GM19043 (cell line): ENCODE measurements around the gene MLF2.
"Not testable (repeated sequence)": the region's sequence is repeated elsewhere in the genome, so short reads cannot be mapped to it uniquely, and the experiment has no call there.

Source experiments
- ATAC-seq: cut with Tn5 transposase; IDR thresholded peaks from one replicate; pipeline ENCODE4 v1.9.1; 2021; ENCODE audit warnings: low read depth; ENCODE audit not compliant: unreplicated experiment

MLF2 gene

GRCh38 chr12:6766651-6767349 lies 13.9 kb upstream of the MLF2 start:
- ATAC-seq = no peak

GRCh38 chr12:6765634-6766581 lies 13.0 kb upstream of the MLF2 start, which contains the start of gene PTMS:
PTMS (plus strand) TSS chr12:6766363; CDS start chr12:6766706, 343 bp downstream.
- ATAC-seq = no peak

DNA sequence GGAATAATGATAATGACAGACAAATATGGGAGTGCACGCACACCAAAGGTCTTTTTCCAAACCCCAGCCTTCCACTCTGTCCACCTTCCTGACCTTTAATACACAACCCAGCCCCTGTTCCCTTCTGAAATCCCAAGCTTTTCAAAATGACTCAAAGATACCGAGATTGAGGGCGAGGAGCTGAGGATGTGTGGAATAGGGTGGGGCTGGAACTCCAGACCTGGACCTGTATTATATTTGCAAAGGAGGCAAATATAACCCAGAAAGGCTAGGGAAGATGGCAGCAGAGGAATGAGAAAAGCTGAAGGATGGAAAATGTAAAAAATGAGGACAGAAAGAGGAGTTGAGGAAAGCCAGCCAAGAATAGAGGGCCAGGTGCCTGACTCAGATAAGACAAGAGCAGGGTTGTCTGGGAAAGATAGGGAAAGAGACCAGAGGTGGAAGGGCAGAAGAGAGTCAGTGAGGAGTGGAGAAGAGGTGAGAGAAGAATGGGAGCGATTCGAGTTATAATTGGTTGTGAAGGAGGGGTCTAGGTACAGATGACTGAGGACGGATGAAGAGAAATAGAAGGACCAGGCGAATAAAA lies 12.2 kb upstream of the MLF2 start:
- ATAC-seq = no peak

DNA sequence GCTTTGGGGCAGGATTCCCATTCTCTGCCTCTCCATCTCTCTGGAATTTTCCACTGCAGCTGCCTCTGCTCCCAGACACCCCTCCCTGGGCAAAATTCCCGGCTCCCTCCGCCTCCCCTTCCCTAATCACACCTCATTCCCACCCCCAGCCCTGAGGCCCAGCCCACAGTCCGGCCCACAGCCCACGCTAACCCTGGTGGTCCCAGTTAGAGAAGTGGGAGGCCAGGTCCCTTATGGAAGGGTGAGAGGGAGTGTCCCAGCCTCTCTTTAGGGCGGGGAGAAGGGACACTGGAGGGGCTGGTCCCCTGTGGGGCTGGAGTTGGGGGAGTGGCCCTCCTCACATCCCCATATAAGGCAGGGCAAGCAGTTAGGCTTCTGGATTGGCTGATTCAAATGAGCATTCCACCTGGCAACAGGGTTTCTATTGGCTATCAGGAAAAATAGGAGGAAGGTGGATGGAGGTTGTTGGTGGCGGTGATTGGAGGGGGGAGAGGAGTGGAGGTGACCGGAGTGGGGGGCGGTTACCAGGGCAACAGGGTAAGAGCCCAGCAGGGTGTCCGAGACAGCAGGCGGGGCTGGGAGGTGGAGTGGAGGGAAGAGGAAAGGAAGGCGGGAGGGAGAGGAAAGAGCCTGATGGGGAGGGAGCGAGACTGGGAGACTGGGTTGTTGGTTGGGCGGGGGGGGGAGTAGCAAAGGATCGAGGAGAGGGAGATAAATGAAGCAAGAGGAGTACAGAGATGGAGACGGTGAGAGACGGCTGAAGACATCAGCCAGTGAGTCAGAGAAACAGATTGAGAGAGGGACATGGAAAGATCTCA lies 11.3 kb upstream of the MLF2 start:
- ATAC-seq = peak; percentile 85

DNA sequence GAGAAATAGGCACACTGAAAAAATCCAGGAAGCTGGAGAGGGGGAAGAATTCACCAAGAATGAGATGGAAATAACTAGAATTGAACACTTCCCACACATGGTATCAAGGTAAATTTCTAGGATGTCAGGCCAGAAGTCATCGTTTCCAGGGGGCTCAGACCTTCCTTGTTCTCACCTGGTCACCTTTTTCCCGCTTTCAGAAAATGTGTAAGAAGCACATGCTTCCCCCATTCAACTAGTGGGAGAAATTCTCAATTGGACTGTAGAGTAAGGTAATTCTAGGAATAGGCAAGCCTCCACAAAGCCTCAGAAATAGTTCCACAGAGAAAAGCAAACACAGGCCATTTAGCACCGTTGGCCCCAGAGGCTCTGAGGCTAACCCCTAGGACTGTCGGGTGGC lies 10.4 kb upstream of the MLF2 start:
- ATAC-seq = no peak

- ATAC-seq = no peak
These were observed 6.8 kb upstream of the MLF2 start for GRCh38 chr12:6759741-6760140.

DNA sequence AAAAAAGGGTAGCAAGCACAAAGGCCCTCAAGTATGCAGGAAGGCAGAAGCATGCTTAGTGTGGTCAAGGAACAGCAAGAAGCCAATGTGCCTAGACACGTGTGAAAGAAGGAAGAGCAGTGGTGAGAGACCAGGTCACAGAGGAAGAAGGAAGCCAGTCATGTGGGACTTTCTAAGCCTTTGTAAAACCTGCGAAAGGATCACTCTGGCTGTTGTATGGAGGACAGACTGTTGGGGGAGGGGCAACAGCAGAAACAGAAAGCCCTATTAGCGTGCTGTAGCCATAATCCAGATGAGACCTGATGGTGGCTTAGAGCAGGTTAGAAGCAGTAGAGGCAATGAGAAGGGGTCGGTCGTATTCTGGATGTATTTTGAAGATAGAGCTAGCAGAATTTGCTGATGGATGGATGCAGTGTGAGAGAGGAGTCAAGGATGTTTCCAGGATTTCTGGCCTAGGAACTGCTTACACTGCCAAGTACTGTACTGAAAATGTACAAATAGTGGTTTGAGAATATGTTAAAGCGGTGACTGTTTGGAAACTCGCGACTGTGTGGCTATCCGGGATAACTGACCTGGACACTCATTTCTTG lies 5.7 kb upstream of the MLF2 start:
- no peak for ATAC-seq

DNA sequence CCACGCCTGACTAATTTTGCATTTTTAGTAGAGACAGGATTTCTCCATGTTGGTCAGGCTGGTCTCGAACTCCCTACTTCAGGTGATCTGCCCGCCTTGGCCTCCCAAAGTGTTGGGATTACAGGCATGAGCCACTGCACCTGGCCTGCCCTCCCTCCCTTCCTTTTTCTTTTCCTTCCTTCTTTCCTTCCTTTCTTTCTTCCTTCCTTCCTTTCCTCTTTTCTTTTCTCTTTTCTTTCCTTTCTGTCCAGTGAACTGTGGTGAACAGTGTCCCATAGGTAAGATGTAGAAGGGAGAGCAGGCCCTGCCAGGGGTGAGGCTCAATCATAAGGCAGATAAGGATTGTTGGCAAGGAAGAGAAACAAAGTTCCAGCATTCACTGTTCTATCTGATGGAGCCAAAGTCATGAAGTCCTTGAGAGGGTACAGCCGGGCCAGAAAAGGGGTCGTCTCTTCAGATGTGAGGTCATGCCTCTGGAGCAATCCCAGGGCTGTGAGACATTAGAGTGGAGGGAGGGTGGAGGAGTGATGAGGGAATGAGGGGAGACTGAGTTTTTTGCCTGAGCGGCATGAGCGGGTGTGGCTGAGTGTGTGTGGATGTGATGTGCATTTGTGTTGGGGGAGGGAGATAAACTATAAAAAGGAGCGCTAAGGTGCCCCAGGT lies 4.2 kb upstream of the MLF2 start:
- no peak for ATAC-seq

- ATAC-seq = no peak
These were observed 1.5 kb upstream of the MLF2 start for GRCh38 chr12:6754411-6754810.

DNA sequence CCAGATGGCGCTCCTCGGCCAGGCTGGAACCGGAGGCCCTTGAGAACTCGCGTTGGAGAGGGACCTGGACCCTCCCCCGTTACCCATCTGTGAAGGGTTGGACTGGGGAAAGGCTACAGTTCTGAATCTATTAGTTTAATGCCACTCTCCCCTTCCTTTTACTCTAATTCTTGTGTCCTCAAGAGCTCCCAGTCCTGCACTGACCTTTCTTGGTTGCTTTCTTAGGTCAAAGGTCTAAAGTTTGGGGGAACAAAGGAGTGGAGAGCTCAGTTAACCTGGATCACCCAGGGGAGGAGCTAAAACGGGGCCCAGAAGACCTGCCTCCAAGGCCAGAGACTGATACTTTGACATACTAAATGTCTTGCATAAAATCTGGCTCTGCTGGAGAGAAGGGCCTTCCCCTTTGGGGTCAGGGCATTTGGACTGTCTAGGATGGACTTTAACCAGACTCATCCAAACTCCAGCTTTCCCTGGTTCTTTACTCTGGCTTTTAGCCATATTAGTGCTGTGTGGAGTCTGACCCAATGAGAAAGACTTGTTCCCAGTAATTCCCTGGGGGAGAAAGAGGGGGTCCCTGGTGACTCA lies 923 bp upstream of the MLF2 start:
- no peak for ATAC-seq

GRCh38 chr12:6752167-6752920 lies 597 bp downstream of the MLF2 start:
- no peak for ATAC-seq

GRCh38 chr12:6751767-6752166 lies 1.2 kb downstream of the MLF2 start:
- no peak for ATAC-seq

DNA sequence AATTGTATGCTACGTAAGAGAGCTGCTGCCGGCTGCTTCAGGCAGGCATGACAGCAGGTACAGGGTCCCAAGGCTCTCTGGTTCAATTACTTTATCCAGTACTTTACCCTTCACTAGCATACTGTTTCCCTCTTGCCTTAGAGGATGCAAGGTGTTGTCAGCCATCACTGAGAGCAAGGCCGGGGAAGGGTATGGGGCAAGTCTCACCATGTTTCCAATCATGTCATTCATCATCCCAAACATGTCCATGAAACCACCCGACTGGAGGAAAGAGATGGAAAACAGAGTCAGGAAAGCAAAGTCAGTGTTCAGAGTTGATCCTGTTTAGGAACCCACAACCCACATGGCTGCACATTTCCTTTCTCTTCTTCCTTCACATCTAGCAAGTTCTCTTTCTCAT lies 2.4 kb downstream of the MLF2 start:
- no peak for ATAC-seq

- no peak for ATAC-seq
These were observed 4.2 kb downstream of the MLF2 start for GRCh38 chr12:6748761-6749160.

- ATAC-seq = no peak
These were observed 5.7 kb downstream of the MLF2 start for GRCh38 chr12:6747216-6747615.

GRCh38 chr12:6745741-6746525 lies 7.0 kb downstream of the MLF2 start:
- ATAC-seq = no peak

- ATAC-seq = not testable (repeated sequence)
These were observed 9.6 kb downstream of the MLF2 start for GRCh38 chr12:6743300-6743699.

DNA sequence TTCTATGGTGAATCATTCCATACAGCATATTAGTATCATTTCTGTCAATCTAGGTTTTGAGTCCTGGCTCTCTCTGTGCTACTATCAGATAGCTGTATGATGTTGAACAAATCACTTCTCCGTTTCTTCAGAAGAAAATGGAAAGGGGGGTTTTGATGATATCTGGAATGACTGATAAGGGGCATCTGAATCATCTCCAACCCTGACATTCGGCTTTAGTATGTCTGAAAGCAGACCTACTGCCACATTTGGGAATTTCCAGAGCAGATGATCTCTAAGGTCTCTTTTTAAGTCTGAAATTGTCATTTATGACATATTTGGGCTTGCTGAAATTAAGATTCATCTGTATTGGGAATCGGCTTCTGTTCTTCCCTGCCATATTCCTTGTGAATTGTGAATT lies 10.1 kb downstream of the MLF2 start:
- ATAC-seq = no peak
